Gastroesophageal sphincter (tissue), 4 donors: ENCODE results near the gene RIC3. TPM values are rescaled to one million over a fixed set of nuclear protein-coding genes. Genes with fewer than 3 reads are reported as not detected.
A peak's percentile ranks its signal among the peaks of the same experiment; 100 is the strongest.

Experiments
- ATAC-seq: fragments of 150-250 bp; one replicate; pipeline ENCODE4 v1.9.1; 2016; ENCODE audit warnings: mild to moderate bottlenecking, moderate library complexity
- H3K27ac ChIP-seq, 4 donors: fragments of 200-600 bp; sonication (generic) in 3 of 4; 1 replicate in 3 of 4; 2 replicates in 1 of 4; pipeline ENCODE4 v1.5.1; 2016 to 2019
- H3K27me3 ChIP-seq: fragments of 200-600 bp; sonication (generic); one replicate; pipeline ENCODE4 v1.5.1; 2019
- H3K36me3 ChIP-seq, 2 donors: fragments of 200-600 bp; sonication (generic); one replicate each; pipeline ENCODE4 v1.5.1; 2019; ENCODE audit warnings: control low read depth in 1 of 2
- H3K4me1 ChIP-seq, 3 donors: fragments of 200-600 bp; sonication (generic); 1 replicate in 2 of 3; 2 replicates in 1 of 3; pipeline ENCODE4 v1.5.1; 2016 to 2019; ENCODE audit warnings: control low read depth in 2 of 3
- H3K4me3 ChIP-seq, 2 donors: fragments of 200-600 bp; sonication (generic); one replicate each; pipeline ENCODE4 v1.5.1; 2019; ENCODE audit warnings: mild to moderate bottlenecking in 1 of 2, moderate library complexity in 1 of 2
- H3K9me3 ChIP-seq, 3 donors: fragments of 200-600 bp; sonication (generic); one replicate each; pipeline ENCODE4 v1.5.1; 2017 to 2019; ENCODE audit warnings: control low read depth in 2 of 3
- CTCF ChIP-seq, 4 experiments: fragments of 200-600 bp in 2 of 4; fragments of 450-650 bp in 2 of 4; sonication (generic) in 1 of 4; IDR thresholded peaks; one replicate each; pipeline ENCODE4 v1.5.1; 2017 to 2019; ENCODE audit warnings: antibody characterized with exemption in 4 of 4, mild to moderate bottlenecking in 2 of 4, moderate library complexity in 2 of 4
- EP300 ChIP-seq: sonication (generic); formaldehyde crosslinking; IDR thresholded peaks from one replicate; pipeline ENCODE4 v1.6.1; 2017; ENCODE audit warnings: antibody characterized with exemption, mild to moderate bottlenecking
- POLR2A ChIP-seq, 2 donors: fragments of 450-650 bp; IDR thresholded peaks; one replicate each; pipeline ENCODE4 v1.6.1; 2017; ENCODE audit warnings: antibody characterized with exemption in 2 of 2, mild to moderate bottlenecking in 2 of 2, moderate library complexity in 1 of 2
- POLR2AphosphoS5 ChIP-seq: sonication (generic); formaldehyde crosslinking; IDR thresholded peaks from one replicate; pipeline ENCODE4 v1.6.1; 2017; ENCODE audit warnings: antibody characterized with exemption
- WGBS, 2 donors: methylation state at CpG; one replicate each; pipeline ENCODE4 v1.1.5; 2018; ENCODE audit warnings: low coverage in 1 of 2; 5-methylcytosine and 5-hydroxymethylcytosine counted together
- total RNA-seq, 4 donors: library from RNA; depleted of rRNA; stranded (reverse); fragments of >200 nt; gene quantifications; one replicate each; pipeline ENCODE4 v1.1.0, GENCODE V29; 2016

Gene RIC3
- total RNA-seq, 4 donors from 2014 or later: 13.6 to 33.2 (median 20.9) TPM

DNA sequence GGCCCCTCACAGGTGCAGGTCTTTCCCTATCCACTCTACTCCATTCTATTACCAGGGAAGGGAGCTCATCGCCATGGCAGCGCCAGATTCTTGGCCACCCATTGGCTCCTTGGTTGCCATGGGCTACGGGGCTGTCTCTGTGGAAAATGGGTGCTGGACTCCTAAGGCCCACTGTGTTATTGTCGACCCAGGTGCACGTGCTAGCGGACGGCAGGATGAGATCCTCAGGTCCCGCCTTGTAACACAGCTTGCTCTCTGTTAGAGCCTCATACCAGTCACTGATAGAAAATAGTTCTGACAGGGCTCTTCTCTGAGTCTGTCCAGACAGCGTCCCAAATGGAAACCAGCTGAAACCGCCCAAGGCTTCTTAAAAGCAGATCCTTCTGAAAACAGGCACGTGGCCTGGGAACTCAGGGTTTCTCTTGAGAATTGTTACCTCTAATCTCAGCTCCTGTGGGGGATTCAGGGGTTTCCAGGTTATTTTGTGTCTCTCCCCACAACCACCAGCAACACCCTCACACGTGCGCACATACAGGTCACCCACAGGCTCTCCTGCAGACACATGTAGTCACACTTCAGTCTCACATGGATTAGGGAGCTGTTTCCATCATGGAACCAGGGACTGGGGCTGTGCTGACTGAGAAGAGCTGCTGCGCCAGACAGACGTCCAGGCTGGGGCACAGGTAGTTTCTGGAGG is 86.3 kb downstream of the RIC3 start:
- Histone ChIP-seq H3K9me3 (no peaks in the 10 kb centered on the region), H3K4me3 (peak overlapping the region in 1 of 2 donors; percentile 70), H3K27ac (peak overlapping the region in 2 of 4 donors; percentile 41 to 72), H3K27me3 (no peaks in the 10 kb centered on the region), H3K4me1 (peaks cover 0 to 61% (median 37%) of the 10 kb centered on the region in 3 donors), H3K36me3 (no peaks in the 10 kb centered on the region)
- WGBS, 2 donors: 60 to 73% methylated on average over 3 of the region's 15 CpGs
- ATAC-seq: no peak
- TF ChIP-seq CTCF (IDR thresholded peaks at IDR 0.05): no peak
- TF ChIP-seq POLR2AphosphoS5: no peak
- TF ChIP-seq POLR2A (IDR thresholded peaks at IDR 0.05): no peak
- TF ChIP-seq EP300: no peak

DNA sequence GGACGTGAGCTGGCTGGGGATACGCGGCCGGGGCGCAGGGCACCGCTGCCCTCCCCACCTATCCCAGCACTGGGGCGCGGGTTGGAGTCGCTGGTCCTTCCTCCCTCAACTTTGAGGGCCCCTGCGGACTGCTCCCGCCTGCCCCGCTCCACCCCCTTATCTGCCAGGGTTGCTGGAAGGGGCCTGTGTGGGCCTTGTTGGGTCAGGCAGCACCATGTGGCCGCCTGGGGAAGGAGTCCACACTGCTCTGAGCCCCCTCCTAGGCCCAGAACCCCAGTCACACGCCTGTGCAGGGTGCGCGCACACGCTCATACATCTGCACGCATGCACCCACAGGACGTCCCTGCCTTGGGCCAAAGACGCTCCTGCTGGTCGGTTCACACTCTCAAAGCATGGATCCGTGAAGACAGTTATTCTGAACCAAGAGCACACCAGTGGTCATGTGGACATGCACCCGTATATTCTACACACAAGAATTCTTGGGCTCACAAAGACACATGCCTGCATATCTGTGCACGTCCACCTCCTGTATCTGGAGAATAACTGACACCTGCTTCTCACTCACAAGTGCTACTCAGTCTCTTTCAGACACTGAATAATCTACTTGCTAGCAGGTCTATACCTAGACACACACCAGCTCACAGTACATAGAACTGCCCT is 87.1 kb downstream of the RIC3 start:
- no peak for TF ChIP-seq CTCF (IDR thresholded peaks at IDR 0.05)
- TF ChIP-seq POLR2A (IDR thresholded peaks at IDR 0.05): no peak
- no peak for TF ChIP-seq POLR2AphosphoS5
- TF ChIP-seq EP300: no peak
- H3K4me3 ChIP-seq: peak overlapping the region; percentile 42 to 70
- H3K27ac ChIP-seq: peak overlapping the region in 3 of 4 donors; percentile 55 to 74 (median 72)
- no peaks in the 10 kb centered on the region for H3K27me3 ChIP-seq
- H3K9me3 ChIP-seq: no peaks in the 10 kb centered on the region
- ATAC-seq: peak; percentile 39
- peaks cover 0 to 56% (median 35%) of the 10 kb centered on the region in 3 donors for H3K4me1 ChIP-seq
- H3K36me3 ChIP-seq: no peaks in the 10 kb centered on the region
- 41% methylated on average over 7 of the region's 24 CpGs; no CpG with 5 or more reads in 1 of the 2 donors for WGBS, 2 donors

GRCh38 chr11:8080674-8081590 is 87.9 kb downstream of the RIC3 start, which contains the start of gene TUB:
Gene TUB, plus strand, starts transcription at chr11:8081211. Its CDS starts 300 bp downstream, at chr11:8081511.
- Histone ChIP-seq H3K9me3 (no peaks in the 10 kb centered on the region), H3K4me3 (peak within 1 kb of the TSS; percentile 42 to 70), H3K36me3 (no peaks in the 10 kb centered on the region), H3K27ac (peak within 1 kb of the TSS in 3 of 4 donors; percentile 55 to 74 (median 72)), H3K27me3 (no peaks in the 10 kb centered on the region), H3K4me1 (peaks cover 0 to 48% (median 27%) of the 10 kb centered on the region in 3 donors)
- WGBS, 2 donors: no CpG with 5 or more reads among the region's 104 CpGs
- TF ChIP-seq POLR2A (IDR thresholded peaks at IDR 0.05) (peak in 1 of 2 donors; percentile 20), EP300 (no peak), CTCF (IDR thresholded peaks at IDR 0.05) (no peak), POLR2AphosphoS5 (no peak)
- ATAC-seq: peak; percentile 58

DNA sequence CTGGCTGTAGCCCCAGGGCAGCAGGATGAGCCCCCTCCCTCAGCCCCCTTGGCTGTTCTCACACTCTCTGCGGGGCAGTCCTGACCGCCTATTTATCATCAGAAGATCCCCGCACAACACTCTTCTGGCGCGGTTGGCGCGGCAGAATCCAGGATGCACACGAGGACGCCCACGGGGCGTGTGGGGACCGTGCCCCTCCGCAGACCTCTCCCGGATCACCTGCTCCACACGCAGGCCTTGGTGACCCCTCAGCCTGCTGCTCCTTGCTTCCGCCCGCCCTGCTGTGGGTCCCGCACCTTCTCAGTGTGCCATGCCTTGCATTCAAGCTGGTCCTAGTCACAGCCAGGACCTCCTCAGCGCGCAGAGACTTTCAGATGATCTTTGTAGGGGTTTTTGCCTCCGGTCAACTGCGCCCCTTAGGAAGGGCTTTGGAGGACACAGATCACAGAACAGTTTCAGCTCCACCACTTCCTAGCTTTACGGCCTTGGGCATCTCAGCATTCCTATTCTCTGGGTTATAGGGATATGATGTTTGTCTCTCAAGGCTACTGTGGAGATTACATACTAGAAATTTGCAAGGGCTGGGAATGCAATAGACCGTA is 88.7 kb downstream of the RIC3 start:
- Histone ChIP-seq H3K36me3 (no peaks in the 10 kb centered on the region), H3K27ac (peak overlapping the region in 3 of 4 donors; percentile 55 to 74 (median 72)), H3K4me1 (peaks cover 0 to 40% (median 24%) of the 10 kb centered on the region in 3 donors), H3K4me3 (peak overlapping the region in 1 of 2 donors; percentile 70), H3K27me3 (no peaks in the 10 kb centered on the region), H3K9me3 (no peaks in the 10 kb centered on the region)
- TF ChIP-seq EP300: no peak
- TF ChIP-seq POLR2AphosphoS5: no peak
- TF ChIP-seq CTCF (IDR thresholded peaks at IDR 0.05): no peak
- TF ChIP-seq POLR2A (IDR thresholded peaks at IDR 0.05): no peak
- WGBS, 2 donors: 84 to 91% methylated on average over 12 to 16 of the region's 24 CpGs
- no peak for ATAC-seq
